NCI-H1048 (cell line): ENCODE data around the gene MXD4.

Experiments used
- DNase-seq: peaks from one replicate; lab custom pipeline; 2025; lab: John Stamatoyannopoulos, UW

The MXD4 gene

DNA sequence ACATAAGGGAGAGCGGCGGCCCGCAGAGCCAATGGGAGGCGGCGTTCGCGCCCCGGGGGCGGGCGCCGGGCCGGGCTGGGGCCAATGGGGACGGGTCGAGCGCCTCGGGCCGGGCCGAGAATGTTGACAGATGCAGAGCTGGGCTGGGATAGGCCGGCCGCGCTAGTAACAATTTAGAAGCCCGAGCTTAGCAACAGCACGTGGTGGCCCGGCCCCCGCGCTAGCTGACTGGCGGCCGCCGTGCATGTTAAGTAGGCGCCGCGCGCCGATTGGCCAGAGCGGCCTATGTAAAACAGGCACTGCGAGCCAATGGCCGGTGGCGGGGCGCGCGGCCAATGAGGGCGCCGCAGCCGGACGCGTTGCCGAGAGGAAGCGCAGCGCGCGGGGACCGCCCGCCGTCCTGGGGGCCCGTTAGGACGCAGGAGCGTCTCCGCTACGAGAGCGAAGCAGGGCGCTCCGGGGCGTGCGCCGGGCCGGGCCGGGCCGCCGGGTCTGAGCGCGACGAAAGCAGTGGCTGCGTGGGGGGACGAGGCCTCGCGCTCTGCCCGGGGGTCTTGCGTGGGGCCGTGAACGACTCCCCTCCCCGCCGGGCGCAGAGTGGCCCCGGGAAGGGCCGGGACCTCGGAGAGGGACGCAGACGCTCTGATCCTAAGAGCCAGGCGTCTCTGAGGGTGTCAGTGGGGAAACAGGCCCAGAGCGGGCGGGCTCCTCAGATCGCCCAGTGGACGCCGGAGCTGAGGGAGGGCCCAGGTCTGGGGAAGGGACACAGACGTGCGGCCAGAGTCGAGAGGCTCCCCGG, 435 bp upstream of the MXD4 start:
- peak; percentile 98 for DNase-seq

- no peak for DNase-seq
These were observed 628 bp downstream of the MXD4 start for GRCh38 chr4:2261110-2261852.

DNA sequence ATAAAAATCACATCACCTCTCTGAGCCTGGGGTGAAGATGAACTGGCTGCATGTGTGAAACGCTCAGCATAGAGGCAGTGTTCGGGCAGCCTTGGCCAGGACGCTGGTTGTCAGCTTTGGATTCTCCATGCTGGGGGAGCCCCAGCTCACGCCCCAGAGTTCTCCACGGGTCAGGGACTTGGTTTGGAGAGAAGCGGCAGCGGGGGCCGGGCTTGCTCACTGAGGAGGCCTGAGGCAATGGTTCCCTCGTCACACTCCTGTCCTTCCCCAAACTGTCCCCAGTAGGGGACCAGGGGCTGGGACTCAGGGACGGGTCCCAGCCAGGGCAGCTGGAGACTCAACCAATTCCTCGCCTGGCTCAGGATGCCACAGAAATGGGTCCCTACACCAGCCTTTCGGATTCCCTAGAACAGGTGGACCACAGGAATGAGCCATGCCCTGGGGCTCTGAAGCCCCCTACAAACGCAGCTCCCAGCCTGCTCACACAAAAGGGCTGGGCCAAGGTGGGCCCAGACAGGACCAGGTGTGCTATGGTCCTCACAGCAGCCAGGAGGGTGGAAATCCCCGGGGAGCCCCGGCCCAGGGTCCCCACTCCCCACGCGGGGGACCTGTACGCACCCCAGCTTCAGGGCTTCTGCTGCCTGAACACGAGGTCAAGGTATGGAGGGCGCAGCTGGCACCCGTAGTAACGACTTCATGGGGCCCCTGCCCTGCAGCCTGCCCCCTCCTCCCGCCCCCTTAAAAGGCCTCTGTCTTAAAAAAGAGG, 1.4 kb downstream of the MXD4 start:
- DNase-seq, result no peak

DNA sequence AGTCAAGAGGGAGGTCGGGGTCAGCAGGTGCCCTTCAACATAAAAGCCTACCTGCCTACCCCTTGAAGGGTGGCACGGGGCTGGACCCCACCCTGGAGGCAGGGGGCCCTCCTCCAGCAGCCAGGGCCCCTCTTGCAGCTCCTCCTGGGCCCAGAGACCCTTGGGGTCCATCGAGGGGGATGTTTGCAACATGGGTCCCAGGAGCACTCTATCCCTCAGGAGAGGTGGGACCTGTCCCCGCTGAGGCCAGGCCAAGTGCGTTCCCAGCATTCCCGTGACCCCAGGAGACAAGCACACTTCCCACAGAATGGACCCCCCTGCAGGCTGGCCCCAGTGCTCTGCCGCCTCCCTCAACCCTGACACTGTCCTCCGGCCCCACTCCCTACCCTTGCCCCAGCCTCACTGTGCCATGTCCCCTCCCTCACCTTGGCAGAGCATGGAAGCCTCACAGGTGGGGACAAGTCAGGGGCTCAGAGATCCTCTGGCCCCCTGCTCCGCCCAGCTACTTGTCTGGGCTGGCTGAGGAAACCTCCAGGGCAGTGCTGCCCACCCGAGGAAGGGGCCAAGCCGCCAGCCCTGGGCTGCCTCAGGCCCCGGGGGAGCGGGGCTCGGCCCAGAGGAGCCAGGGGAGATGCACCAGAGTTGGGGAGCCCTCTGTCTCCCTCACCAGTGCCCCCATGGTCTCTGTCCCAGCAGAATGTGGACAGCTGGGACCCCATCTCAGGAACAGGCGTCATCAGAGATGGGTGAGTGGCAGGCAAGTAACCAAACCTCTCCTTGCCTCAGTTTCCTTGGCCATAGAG, 2.2 kb downstream of the MXD4 start:
- no peak for DNase-seq

GRCh38 chr4:2259036-2259540, 2.8 kb downstream of the MXD4 start:
- DNase-seq, result no peak

DNA sequence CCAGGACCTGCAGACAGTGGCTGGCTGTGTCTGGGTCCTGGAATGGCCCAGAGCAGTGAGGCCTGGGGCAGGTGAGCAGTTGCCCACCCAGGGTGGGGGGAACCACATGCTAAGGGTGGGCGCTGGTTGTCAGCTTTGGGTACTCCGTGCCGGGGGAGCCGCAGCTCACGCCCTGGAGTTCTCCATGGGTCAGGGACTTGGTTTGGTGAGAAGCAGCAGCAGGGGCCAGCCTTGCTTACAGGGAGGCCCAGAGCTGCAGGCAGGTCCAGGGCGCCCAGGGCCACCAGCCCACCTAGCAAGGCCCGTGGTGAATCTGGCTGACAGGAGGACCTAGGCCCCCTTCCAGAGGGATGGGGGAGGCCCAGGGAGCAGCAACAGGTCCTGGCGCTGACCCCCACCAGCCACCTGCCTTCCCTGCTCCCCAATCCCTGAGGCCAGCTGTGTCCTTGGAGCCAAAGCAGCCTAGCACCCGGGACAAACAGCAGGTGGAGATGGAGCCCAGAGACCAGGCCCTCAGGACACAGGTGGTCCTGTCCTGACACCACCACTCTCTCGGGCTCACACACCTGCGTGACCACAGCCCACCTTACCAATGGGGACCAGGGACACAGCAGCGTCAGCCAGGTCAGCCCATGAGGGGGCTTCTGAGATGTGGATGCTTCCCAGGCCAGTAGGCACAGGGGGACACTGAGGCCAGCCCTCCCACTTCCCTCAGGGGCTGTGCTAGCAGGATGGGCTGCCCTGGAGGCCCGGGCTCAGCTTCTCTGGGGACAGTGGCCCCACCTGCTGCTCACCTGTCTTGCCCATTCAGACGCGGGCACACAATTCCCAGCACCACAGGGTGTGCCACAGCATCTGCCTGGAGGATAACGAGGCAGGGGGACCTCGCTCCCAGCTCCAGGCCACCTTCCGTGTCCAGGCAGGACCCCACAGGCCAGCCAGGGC, 3.5 kb downstream of the MXD4 start:
- DNase-seq, result no peak

GRCh38 chr4:2257361-2258081, 4.4 kb downstream of the MXD4 start:
- DNase-seq, result no peak

GRCh38 chr4:2256781-2257191, 5.1 kb downstream of the MXD4 start:
- no peak for DNase-seq

DNA sequence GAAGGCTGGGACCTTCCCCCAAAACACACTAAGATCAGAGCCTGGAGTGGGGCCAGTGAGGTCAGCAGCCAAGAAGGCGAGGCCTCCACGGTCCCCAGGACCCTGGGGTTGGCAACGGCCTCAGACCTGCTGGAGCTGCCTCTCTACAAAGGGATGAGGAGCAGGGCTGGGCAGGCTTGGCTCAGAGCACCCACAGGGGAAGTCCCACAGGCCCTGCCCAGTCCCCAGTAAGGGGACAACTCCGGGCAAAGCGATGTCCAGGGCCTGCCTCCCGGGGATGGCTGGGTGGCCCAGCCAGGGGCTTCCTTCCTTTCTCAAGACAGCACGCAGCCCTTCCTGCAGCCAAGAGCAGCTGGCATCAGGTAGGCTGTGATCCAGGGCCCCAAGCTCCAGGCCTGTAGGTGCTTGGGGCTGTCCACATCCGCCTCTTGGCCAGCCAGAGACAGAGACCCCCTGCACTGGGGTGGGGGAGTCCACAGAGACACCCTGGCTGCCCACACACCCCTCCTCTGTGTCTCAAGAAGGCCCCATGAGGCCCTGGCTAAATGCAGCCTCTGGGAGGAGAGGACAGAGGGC, 5.7 kb downstream of the MXD4 start:
- DNase-seq, result no peak

DNA sequence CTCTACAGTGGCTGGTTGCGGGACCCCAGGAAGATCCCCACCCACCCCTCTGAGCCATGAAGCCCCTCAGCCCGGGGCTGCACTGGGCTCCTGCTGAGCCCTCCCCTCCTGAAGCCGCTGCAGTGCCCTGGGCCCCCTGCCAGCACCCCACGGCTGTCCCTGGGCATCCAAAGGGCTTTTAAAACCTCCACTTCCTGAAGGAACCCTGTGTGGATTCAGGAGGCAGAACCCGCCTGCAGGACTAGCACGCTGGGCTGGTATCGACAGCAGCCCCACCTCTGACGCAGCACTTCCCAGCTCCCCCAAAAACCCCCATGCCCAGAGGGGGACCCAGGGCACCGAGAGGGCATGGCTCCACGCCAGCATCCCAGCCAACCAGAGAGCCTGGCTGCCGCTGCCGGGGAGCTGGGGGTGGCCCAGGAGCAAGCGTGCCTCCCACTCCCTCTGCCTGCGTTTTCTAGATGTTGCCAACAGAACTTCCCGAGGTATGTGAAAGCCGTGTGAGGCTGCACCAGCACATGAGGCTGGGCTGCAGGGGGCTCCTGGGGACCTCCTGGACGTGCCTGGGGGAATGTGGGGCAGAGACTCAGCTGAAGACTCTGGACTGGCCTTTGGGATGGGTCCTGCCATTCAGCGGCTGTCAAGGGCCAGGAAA, 6.3 kb downstream of the MXD4 start:
- DNase-seq, result no peak

DNA sequence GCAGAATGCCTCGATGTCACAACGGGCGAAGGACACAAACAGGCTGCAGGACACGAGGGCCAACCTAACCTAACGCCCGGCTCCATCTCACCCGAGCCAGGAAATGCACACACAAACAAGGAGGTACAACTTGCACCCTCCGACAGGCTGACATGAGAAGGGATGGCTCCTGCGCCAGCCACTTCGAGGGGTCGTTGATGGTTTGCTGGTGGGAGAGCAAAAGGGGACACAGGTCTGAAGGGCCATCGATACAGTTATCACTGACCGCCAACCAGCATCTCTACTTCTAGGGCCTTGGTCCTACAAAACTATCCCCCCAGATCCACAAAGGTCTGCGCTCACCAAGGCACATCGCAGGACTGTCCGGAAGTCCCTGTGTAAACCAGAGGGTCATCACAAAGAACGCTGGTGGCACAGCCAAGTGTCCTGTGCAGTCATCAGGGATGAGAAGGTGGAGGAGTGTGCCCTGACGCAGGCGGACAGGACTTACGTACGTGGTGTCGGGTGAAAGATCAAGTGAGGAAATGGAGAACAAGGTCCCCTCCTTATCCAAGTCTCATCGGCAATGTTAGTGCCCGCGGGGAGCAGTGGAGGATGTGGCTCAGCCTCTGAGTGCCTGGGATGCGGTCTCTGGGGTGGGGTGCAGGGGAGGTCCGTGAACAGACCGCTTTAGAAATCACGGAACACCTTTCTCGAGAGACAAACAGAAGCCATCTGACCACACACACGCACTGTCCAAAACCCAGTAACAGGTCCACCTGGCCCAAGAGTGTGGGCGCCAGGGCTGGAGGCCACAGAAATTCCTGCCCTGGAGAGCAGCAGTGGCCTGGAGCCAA, 7.0 kb downstream of the MXD4 start:
- DNase-seq, result no peak

- no peak for DNase-seq
These were observed 8.5 kb downstream of the MXD4 start for GRCh38 chr4:2253160-2254084.

DNA sequence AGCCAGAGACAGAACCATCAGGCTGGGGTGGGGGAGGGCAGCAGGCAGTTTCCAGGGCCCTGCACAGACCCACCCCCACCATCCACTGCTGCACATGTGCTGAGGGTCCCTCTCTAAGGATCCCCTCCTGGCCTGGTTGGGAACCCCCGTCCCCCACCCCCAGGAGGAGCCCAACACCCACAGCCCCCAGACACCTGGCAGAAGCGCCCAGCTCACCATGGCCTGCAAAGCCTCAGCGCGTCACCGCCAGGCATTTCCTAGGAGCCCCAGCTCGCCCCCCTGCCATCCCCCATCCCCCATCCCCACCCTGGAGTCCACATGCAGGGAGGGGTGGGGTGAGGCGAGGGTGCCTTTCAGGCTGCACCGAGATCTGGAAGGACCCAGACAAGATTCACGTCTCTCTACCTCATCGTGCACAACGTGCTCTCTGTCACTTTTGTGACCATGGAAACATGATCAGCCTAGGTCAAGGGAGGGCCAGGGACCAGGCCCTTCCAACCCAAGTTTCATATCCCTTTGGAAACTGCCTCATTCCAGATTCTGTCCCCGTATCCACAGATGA, 9.3 kb downstream of the MXD4 start:
- DNase-seq, result no peak

GRCh38 chr4:2251795-2252529, 9.9 kb downstream of the MXD4 start:
- no peak for DNase-seq

GRCh38 chr4:2251073-2251794, 10.7 kb downstream of the MXD4 start:
- DNase-seq, result no peak
